HCT116 (cell line): ENCODE data around the gene OPALIN. TPM values are rescaled to one million over a fixed set of nuclear protein-coding genes. Genes with fewer than 3 reads are reported as not detected.

ENCODE experiments used
- ATAC-seq: fragments of 200-7000 bp; cut with Tn5 transposase; 2 replicates; pipeline ENCODE4 v1.9.1; 2020; ENCODE audit warnings: mild to moderate bottlenecking, moderate library complexity
- BruUV-seq: library from RNA; stranded (reverse); fragments of 400-500 nt; replicated peaks from 2 replicates; lab custom pipeline; 2021; lab: Mats Ljungman, UMichigan
- CTCF ChIA-PET: fragments of 300-600 bp; sonication (Branson Sonifier 250); formaldehyde crosslinking; loops from one replicate; lab custom pipeline; 2021; ENCODE audit warnings: antibody characterized with exemption; lab: Charles Lee
- POLR2A ChIA-PET: fragments of 300-600, 350-600 bp; sonication (Branson Sonifier 250); formaldehyde crosslinking; loops from one replicate; lab custom pipeline; 2021; ENCODE audit warnings: antibody characterized with exemption; lab: Charles Lee
- RAD21 ChIA-PET, 2 experiments: fragments of 300-600 bp; sonication (Branson Sonifier 250); formaldehyde crosslinking; loops; one replicate each; lab custom pipeline; 2023; ENCODE audit warnings: low total read pairs in 2 of 2; ENCODE audit not compliant: uncharacterized antibody in 2 of 2, unreplicated experiment in 2 of 2, low non-redundant PET in 1 of 2; lab: Charles Lee
- DNase-seq: peaks from one replicate; pipeline ENCODE4 v3.0.0-alpha.2; 2010; ENCODE audit warnings: low read depth, low spot score
- H2AFZ ChIP-seq: fragments of 200-600 bp; shearing (Covaris generic), sonication (generic); 2 replicates; pipeline ENCODE4 v1.6.1; 2017; ENCODE audit warnings: low read depth, mixed run types, mixed read lengths, antibody characterized with exemption, low read length; ENCODE audit not compliant: poor library complexity, severe bottlenecking
- H3K27ac ChIP-seq: 2 replicates; pipeline ENCODE4 v1.5.1; 2012; ENCODE audit warnings: low read depth, low read length
- H3K27me3 ChIP-seq: fragments of 200-600 bp; sonication (generic); 2 replicates; pipeline ENCODE4 v1.6.1; 2016; ENCODE audit warnings: mixed run types, low read length, mixed read lengths; ENCODE audit not compliant: insufficient read depth
- H3K36me3 ChIP-seq, 2 experiments: fragments of 200-500 bp in 1 of 2; fragments of 200-600 bp in 1 of 2; sonication (Bioruptor generic) in 1 of 2; sonication (generic) in 1 of 2; 2 replicates each; pipeline versions ENCODE4 v1.5.1 to v1.6.1; 2014 to 2016; ENCODE audit warnings: low read length in 2 of 2, inconsistent platforms in 1 of 2, mixed read lengths in 1 of 2, mixed run types in 1 of 2; ENCODE audit not compliant: insufficient read depth in 2 of 2, control insufficient read depth in 1 of 2
- H3K4me1 ChIP-seq, 2 experiments: fragments of 200-600 bp in 1 of 2; sonication (generic) in 1 of 2; 2 replicates each; pipeline versions ENCODE4 v1.5.1 to v1.6.1; 2012 to 2017; ENCODE audit warnings: low read length in 2 of 2, inconsistent platforms in 1 of 2, mild to moderate bottlenecking in 1 of 2, mixed read lengths in 1 of 2, mixed run types in 1 of 2, moderate library complexity in 1 of 2; ENCODE audit not compliant: insufficient read depth in 2 of 2, control insufficient read depth in 1 of 2
- H3K4me2 ChIP-seq: fragments of 200-600 bp; sonication (generic); 2 replicates; pipeline ENCODE4 v1.6.1; 2017; ENCODE audit warnings: mixed run types, low read length, mixed read lengths
- H3K4me3 ChIP-seq, 2 experiments: fragments of 200-600 bp in 1 of 2; sonication (generic) in 1 of 2; replicated peaks in 1 of 2; 2 replicates each; pipeline ENCODE4 v1.5.1; 2011 to 2016; ENCODE audit warnings: low read length in 2 of 2, control low read depth in 1 of 2, low read depth in 1 of 2, mild to moderate bottlenecking in 1 of 2, mixed read lengths in 1 of 2, mixed run types in 1 of 2
- H3K79me2 ChIP-seq: fragments of 200-600 bp; sonication (generic); 2 replicates; pipeline ENCODE4 v1.6.1; 2017; ENCODE audit warnings: mild to moderate bottlenecking, mixed run types, low read length, moderate library complexity, mixed read lengths; ENCODE audit not compliant: insufficient read depth
- H3K9ac ChIP-seq: fragments of 200-600 bp; sonication (generic); 2 replicates; pipeline ENCODE4 v1.6.1; 2016; ENCODE audit warnings: low read length, mixed read lengths
- H3K9me2 ChIP-seq: fragments of 200-600 bp; sonication (generic), shearing (Covaris generic); 2 replicates; pipeline ENCODE4 v1.6.1; 2017; ENCODE audit warnings: mixed run types, mild to moderate bottlenecking, moderate library complexity; ENCODE audit not compliant: insufficient read depth
- H3K9me3 ChIP-seq, 2 experiments: fragments of 200-500 bp in 1 of 2; fragments of 200-600 bp in 1 of 2; sonication (Bioruptor generic) in 1 of 2; sonication (generic) in 1 of 2; 2 replicates each; pipeline ENCODE4 v1.6.1; 2014 to 2017; ENCODE audit warnings: low read length in 2 of 2, mixed read lengths in 2 of 2, inconsistent platforms in 1 of 2, low read depth in 1 of 2, mild to moderate bottlenecking in 1 of 2, mixed run types in 1 of 2, moderate library complexity in 1 of 2; ENCODE audit not compliant: control insufficient read depth in 1 of 2, insufficient read depth in 1 of 2
- H4K20me1 ChIP-seq: fragments of 200-600 bp; sonication (generic), shearing (Covaris generic); 2 replicates; pipeline ENCODE4 v1.6.1; 2017; ENCODE audit warnings: mixed run types, mild to moderate bottlenecking, moderate library complexity; ENCODE audit not compliant: insufficient read depth
- CBX3 ChIP-seq: IDR thresholded peaks from 2 replicates; pipeline ENCODE4 v1.6.1; 2012; ENCODE audit warnings: low read depth
- CEBPB ChIP-seq: IDR thresholded peaks from 2 replicates; pipeline ENCODE4 v1.6.1; 2012; ENCODE audit warnings: low read depth
- EZH2 ChIP-seq: fragments of 200-600 bp; sonication (generic); IDR thresholded peaks from 2 replicates; pipeline ENCODE4 v1.6.1; 2017; ENCODE audit warnings: antibody characterized with exemption, mixed run types
- EZH2phosphoT487 ChIP-seq: fragments of 200-600 bp; IDR thresholded peaks from 2 replicates; pipeline ENCODE4 v1.6.1; 2018; ENCODE audit warnings: antibody characterized with exemption, borderline replicate concordance
- POLR2AphosphoS5 ChIP-seq: IDR thresholded peaks from 2 replicates; pipeline ENCODE4 v1.6.1; 2011; ENCODE audit warnings: mild to moderate bottlenecking, low read depth, low read length, moderate library complexity
- RAD21 ChIP-seq: IDR thresholded peaks from 2 replicates; pipeline ENCODE4 v1.6.1; 2012; ENCODE audit warnings: low read depth, mild to moderate bottlenecking
- SIN3A ChIP-seq: IDR thresholded peaks from 2 replicates; pipeline ENCODE4 v1.6.1; 2012; ENCODE audit warnings: low read depth
- TCF7L2 ChIP-seq: IDR thresholded peaks from 2 replicates; pipeline ENCODE4 v1.7.0; 2011; ENCODE audit warnings: borderline replicate concordance, inconsistent platforms; ENCODE audit not compliant: insufficient read depth, insufficient read length; ENCODE audit errors: extremely low read depth
- ZFX ChIP-seq: fragments of 450-650 bp; IDR thresholded peaks from 2 replicates; pipeline ENCODE4 v1.6.1; 2017
- ZNF274 ChIP-seq: fragments of 200-500 bp; sonication (Bioruptor generic); IDR thresholded peaks from 2 replicates; pipeline ENCODE4 v1.6.1; 2014; ENCODE audit warnings: mild to moderate bottlenecking, low read depth, low read length, inconsistent platforms
- intact Hi-C: fragments of 100-400 bp; cut with micrococcal nuclease; formaldehyde crosslinking; loops from 2 replicates; pipeline ENCODE4 v1.10.0; 2022
- total RNA-seq: library from RNA; stranded (reverse); gene quantifications from one replicate; pipeline ENCODE4 v1.2.1, GENCODE V29; 2021; ENCODE audit not compliant: unreplicated experiment
- TF ChIP-seq, protein P1 (sequence below): IDR thresholded peaks from 2 replicates; pipeline ENCODE4 v1.6.1; 2012
- TF ChIP-seq, protein P2 (sequence below), 3 experiments: fragments of 200-600 bp in 1 of 3; sonication (generic) in 1 of 3; IDR thresholded peaks in 2 of 3; conservative IDR thresholded peaks in 1 of 3; 2 replicates each; pipeline ENCODE4 v1.5.1; 2012 to 2017; ENCODE audit warnings: low read depth in 2 of 3, low read length in 2 of 3, antibody characterized with exemption in 1 of 3, borderline replicate concordance in 1 of 3, control low read depth in 1 of 3, mild to moderate bottlenecking in 1 of 3, mixed read lengths in 1 of 3, mixed run types in 1 of 3, moderate library complexity in 1 of 3; ENCODE audit not compliant: insufficient read depth in 1 of 3
- TF ChIP-seq, protein P3 (sequence below): IDR thresholded peaks from 2 replicates; pipeline ENCODE4 v1.6.1; 2011; ENCODE audit warnings: mild to moderate bottlenecking, low read length, moderate library complexity; ENCODE audit not compliant: insufficient replicate concordance; ENCODE audit errors: extremely low read depth
- TF ChIP-seq, protein P4 (sequence below): IDR thresholded peaks from 2 replicates; pipeline ENCODE4 v1.6.1; 2012; ENCODE audit warnings: low read depth

The OPALIN gene
- total RNA-seq, 1 experiment from 2014 or later = not detected

DNA sequence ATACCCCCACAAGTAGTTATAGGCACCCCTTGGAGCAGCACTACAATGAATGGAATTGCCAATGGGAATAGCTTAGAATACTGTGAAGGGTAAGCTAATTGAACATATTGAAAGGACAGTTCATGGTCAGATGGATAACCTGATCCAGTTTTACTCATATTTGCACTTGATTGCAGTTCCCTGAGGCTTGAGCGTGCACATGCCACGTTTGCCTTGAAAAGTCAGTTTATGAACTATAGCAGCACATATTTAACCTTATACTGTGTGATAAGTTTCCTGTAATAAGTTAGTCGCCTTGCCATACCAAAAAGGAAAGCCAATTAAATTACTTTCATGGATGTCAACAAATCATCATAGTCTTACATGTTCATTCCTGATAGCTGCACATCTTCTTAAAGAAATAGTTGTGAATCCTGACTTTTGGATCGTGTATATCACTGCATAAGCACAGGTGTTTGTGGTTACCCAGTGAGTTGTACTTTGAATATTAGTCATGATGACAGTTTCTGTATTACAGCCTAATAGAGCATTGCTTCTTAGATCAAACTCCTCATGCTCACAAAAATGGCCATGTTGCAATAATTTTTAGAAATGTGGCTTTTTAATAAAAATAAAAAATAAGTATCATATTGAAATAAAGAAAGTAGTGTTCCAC is 33.0 kb downstream of the OPALIN start:
- H2AFZ ChIP-seq = no peak overlapping the region
- no peaks in the 10 kb centered on the region for H3K79me2 ChIP-seq
- ChIA-PET RAD21 (no interaction called here), CTCF (interaction anchor here (2.3 kb wide), 1 partner anchor 9 kb away, joined by 10 read pairs; no protein-coding TSS in a partner anchor), POLR2A (no interaction called here)
- no peak for ATAC-seq
- DNase-seq = no peak
- intact Hi-C loops = no loop called here
- H3K4me1 ChIP-seq = no peaks in the 10 kb centered on the region
- no peaks in the 10 kb centered on the region for H3K9me3 ChIP-seq
- H4K20me1 ChIP-seq = no peaks in the 10 kb centered on the region
- no peak overlapping the region for H3K9ac ChIP-seq
- TF ChIP-seq RAD21 = no peak
- TF ChIP-seq, protein P1, sequence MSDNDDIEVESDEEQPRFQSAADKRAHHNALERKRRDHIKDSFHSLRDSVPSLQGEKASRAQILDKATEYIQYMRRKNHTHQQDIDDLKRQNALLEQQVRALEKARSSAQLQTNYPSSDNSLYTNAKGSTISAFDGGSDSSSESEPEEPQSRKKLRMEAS = no peak
- TF ChIP-seq EZH2 = no peak
- no peak for TF ChIP-seq CEBPB
- TF ChIP-seq, protein P2, sequence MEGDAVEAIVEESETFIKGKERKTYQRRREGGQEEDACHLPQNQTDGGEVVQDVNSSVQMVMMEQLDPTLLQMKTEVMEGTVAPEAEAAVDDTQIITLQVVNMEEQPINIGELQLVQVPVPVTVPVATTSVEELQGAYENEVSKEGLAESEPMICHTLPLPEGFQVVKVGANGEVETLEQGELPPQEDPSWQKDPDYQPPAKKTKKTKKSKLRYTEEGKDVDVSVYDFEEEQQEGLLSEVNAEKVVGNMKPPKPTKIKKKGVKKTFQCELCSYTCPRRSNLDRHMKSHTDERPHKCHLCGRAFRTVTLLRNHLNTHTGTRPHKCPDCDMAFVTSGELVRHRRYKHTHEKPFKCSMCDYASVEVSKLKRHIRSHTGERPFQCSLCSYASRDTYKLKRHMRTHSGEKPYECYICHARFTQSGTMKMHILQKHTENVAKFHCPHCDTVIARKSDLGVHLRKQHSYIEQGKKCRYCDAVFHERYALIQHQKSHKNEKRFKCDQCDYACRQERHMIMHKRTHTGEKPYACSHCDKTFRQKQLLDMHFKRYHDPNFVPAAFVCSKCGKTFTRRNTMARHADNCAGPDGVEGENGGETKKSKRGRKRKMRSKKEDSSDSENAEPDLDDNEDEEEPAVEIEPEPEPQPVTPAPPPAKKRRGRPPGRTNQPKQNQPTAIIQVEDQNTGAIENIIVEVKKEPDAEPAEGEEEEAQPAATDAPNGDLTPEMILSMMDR (IDR thresholded peaks at IDR 0.05 in 2 of 3, conservative IDR thresholded peaks at IDR 0.05 in 1 of 3; ENCODE audit: borderline replicate concordance in 1 of 3, insufficient read depth in 1 of 3, low read depth in 2 of 3, low read length in 2 of 3) = no peak
- TF ChIP-seq SIN3A = no peak
- no peak for TF ChIP-seq CBX3
- no peak for TF ChIP-seq POLR2AphosphoS5
- no peak for TF ChIP-seq EZH2phosphoT487
- no peak for TF ChIP-seq ZFX
- TF ChIP-seq, protein P3, sequence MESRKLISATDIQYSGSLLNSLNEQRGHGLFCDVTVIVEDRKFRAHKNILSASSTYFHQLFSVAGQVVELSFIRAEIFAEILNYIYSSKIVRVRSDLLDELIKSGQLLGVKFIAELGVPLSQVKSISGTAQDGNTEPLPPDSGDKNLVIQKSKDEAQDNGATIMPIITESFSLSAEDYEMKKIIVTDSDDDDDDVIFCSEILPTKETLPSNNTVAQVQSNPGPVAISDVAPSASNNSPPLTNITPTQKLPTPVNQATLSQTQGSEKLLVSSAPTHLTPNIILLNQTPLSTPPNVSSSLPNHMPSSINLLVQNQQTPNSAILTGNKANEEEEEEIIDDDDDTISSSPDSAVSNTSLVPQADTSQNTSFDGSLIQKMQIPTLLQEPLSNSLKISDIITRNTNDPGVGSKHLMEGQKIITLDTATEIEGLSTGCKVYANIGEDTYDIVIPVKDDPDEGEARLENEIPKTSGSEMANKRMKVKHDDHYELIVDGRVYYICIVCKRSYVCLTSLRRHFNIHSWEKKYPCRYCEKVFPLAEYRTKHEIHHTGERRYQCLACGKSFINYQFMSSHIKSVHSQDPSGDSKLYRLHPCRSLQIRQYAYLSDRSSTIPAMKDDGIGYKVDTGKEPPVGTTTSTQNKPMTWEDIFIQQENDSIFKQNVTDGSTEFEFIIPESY = no peak
- TF ChIP-seq ZNF274 = no peak
- TF ChIP-seq, protein P4, sequence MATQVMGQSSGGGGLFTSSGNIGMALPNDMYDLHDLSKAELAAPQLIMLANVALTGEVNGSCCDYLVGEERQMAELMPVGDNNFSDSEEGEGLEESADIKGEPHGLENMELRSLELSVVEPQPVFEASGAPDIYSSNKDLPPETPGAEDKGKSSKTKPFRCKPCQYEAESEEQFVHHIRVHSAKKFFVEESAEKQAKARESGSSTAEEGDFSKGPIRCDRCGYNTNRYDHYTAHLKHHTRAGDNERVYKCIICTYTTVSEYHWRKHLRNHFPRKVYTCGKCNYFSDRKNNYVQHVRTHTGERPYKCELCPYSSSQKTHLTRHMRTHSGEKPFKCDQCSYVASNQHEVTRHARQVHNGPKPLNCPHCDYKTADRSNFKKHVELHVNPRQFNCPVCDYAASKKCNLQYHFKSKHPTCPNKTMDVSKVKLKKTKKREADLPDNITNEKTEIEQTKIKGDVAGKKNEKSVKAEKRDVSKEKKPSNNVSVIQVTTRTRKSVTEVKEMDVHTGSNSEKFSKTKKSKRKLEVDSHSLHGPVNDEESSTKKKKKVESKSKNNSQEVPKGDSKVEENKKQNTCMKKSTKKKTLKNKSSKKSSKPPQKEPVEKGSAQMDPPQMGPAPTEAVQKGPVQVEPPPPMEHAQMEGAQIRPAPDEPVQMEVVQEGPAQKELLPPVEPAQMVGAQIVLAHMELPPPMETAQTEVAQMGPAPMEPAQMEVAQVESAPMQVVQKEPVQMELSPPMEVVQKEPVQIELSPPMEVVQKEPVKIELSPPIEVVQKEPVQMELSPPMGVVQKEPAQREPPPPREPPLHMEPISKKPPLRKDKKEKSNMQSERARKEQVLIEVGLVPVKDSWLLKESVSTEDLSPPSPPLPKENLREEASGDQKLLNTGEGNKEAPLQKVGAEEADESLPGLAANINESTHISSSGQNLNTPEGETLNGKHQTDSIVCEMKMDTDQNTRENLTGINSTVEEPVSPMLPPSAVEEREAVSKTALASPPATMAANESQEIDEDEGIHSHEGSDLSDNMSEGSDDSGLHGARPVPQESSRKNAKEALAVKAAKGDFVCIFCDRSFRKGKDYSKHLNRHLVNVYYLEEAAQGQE = no peak
- no peak for TF ChIP-seq TCF7L2
- no peak overlapping the region for H3K4me3 ChIP-seq
- H3K27me3 ChIP-seq = peaks cover 5% of the 10 kb centered on the region; the same call in 1 of the 2 replicates
- no peaks in the 10 kb centered on the region for H3K9me2 ChIP-seq
- H3K4me2 ChIP-seq = no peak overlapping the region
- no TSS peak for BruUV-seq
- no peak overlapping the region for H3K27ac ChIP-seq
- no peaks in the 10 kb centered on the region for H3K36me3 ChIP-seq
